COLO668 (cell line): ENCODE measurements around the gene PPY.
A peak's percentile ranks its signal among the peaks of the same experiment; 100 is the strongest.
"Not testable (repeated sequence)": the region's sequence is repeated elsewhere in the genome, so short reads cannot be mapped to it uniquely, and the experiment has no call there.

Experiments
- DNase-seq: peaks from one replicate; lab custom pipeline; 2025; ENCODE audit not compliant: unreplicated experiment; lab: John Stamatoyannopoulos, UW

PPY gene, protein sequence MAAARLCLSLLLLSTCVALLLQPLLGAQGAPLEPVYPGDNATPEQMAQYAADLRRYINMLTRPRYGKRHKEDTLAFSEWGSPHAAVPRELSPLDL

DNA sequence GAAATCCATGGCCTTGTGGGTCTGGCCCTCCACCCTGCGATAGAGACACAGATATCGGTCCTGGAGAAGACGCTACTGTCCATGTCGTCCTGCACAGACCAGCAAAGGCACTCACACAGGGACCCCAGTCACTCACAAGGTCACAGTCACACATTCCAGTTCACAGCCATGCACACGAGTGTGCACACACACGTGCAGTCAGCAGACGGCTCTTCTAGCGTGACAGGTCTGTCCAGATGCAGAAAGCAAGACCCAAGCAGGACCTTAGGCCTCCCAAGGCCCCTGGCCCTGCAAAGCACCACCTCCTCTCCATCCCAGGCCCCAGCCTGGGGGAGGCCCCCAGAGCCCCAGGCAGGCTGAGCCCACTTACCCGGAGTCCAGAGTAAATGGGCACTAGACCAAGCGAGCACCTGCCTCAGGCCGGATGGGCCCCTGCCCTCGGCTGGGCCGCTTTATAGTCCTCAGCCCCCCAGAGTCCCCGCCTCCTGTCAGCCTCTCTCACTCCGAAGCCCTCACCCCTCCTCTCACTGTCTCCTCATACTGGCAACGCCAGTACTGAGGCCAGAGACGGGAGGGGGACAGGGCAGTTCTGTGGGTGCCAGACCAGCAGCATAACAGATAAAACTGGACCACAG is at the start of gene PPY:
TSS of gene PPY (minus strand) at position 426 of the 635 bp plus-strand sequence. CDS start 822 bp downstream, outside the sequence.
- no peak for DNase-seq

DNA sequence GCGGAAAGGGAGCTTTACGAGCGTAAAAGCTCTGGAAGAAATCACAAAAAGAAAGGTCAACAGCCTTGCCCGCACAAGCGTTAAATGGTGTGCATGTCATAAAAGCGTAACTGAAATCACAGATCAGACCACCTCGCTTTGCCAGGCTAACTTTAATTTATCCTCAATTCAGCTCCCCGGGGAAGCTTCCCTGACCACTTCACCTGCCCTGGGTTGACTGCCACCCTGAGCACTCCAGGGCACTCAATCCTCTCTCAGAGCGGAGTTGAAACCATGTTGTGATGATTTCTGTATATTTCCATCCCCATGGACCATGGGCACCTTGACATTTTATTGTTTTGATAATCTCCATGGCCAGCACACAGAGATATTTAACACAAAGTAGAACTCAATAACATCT is 46.0 kb upstream of the PPY start:
- no peak for DNase-seq

DNA sequence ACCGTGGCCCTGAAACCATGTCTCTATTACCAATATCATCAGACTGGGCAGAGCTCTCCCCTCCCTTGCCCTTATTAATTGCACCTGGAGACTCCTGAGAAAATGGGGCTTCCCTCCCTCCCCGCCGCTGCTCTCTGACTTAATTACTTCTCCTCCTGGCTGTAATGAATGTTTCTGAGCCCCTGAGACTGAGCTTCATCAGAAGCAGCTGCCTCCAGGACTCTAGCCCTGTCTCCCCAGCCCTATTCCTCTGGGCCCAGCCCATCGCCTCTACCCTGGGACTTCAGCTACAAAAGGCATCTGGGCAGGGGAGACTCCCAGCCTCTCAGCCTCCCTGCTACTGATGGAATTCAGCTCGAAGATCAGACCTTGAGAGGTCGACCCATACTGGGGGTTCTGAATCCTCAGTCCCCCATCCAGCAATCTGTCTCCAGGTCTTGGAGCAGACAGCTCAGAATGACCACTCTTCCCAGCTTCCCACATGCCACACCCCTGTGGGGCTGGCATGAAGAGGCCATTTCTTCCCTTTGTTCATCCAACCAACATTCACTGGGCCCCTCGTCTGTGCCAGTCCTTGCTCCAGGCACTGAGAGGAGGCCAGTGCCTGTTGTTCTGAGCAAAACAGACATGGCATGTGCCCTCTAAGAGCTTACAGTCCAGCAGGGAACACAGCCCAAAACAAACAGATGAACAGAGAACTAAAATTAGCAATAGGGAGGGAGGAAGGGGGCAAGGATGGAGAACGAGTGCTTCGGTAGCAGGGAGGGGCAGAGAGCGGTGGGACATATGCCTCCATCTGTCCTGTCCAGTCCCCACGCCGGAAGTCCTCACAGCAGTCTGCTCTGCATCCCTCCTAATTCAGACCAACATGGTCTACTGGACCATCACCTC is 45.1 kb upstream of the PPY start:
- no peak for DNase-seq

DNA sequence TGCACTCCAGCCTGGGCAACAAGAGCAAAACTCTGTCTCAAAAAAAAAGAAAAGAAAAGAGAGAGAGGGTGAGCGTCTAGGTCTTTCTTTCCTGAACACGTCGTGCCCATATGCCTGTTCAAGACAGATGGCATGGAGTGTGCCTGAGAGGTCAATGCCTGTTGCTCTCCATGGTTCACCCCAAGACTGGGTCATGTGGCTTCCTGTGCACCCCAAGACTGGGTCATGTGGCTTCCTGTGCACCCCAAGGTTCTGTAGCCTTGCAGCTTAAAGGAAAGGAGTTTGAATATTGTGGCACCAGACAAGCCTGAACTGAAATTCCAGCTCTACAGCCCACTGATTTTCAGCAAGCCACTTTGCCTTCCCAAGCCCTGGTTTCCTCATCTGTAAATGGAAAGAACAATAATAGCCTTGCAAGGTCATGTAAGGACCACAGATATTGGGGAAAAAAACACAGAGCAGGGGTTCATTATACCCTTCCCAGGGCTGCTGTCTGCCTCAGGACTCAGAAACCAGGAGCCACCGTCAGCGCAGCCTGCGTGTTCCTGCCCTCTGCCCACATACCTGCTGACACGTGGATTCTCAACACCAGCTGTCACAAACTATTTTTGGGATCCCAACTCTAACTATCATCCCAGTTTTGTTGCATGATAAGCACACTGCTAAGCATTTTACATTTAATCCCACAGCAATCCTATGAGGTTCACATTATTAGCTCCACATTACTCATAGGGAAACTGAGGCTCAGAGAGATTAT is 44.1 kb upstream of the PPY start:
- no peak for DNase-seq

DNA sequence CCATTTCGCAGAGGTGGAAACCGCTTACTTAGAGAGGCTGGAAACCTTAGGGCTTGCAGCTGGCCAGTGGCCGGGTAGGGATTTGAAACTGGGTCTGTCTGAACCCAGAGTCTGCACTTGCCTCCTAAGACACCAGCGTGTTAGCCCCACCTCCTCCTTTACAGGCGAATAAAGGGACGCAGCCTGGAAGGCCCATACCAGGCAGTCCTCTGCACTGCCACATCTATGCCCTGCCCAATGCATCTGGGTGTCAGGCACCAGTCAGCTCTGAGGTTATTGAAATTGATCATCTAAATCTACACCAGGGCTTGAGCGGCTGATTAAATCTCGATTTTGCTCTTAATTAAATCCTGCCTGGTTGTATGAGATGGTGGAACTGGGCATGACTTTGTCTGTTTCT is 42.2 kb upstream of the PPY start:
- DNase-seq, result no peak

DNA sequence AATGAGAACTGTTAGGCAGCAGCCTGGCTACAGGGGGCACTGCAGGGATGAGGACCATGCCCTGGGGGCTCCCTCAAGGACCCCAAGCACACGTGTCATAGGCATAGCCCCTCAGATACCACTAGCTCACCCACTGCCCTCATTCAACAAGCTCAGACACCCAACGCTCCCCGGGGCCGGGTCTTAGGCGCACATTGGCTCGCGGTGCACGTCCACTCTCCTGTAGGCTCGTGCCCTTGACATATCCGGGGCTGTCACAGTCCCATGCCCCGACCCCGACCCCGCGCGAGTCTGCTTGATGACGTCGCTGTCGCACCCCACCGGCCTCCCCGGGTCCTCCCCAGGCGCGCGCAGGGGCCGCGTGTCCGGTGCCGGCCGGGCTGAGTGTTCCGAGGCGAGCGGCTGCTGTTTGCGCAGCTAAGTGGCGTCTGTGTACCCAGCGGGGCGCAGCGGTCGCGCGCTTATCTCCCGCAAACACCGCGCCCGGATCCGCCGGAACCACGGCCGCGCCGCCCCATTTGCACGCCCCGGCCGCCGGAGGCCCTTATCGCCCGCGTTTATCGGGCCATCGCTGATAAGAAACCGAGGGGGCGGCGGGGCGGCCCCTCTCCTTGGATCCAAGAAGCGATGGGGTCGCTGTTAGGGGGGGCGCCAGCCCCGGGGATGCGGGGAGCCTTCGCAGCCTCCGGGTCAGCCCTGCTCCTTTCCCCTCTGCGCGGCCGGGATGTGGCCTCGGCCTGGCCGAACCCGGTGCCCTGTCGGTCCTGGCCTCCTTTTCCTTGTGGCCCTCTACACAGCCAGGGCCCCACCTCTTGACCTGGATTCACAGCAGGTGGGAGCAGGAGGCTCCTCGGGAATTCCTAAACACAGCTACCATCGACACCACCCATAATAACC is 41.5 kb upstream of the PPY start:
- peak; percentile 24 for DNase-seq

DNA sequence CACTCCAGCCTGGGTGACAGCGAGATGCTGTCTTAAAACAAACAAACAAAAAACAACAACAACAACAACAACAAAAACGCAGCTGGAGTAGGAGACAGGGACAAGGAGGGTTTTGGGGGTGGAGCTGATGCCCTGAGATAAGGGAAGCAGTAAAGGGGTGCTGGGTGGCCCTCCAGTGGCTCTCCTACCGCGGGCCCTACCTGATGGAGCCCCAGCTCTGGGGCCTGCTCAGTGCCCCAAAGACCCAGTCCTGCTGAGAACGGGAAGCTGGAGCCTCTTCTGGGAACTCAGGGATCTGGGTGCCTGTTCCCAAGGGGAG is 40.9 kb upstream of the PPY start:
- no peak for DNase-seq

DNA sequence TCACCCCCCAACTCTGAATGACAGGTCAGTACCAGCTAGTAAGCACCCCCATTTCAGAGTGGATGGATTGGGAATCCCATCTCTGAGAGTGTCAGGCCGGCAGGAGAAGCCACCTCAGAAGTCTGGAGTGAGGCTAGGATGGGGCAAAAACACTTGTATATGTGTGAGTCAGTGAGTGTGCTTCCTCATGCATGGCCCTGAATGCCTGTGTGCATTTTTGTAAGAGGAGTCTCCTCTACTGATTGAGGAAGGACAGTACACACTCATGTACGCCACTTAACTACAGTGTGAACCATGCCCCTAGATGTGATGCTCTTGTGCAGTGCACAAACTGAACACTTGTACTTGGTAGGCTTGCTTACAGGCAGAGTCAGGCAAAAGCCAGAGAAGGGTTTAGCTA is 39.9 kb upstream of the PPY start:
- no peak for DNase-seq

DNA sequence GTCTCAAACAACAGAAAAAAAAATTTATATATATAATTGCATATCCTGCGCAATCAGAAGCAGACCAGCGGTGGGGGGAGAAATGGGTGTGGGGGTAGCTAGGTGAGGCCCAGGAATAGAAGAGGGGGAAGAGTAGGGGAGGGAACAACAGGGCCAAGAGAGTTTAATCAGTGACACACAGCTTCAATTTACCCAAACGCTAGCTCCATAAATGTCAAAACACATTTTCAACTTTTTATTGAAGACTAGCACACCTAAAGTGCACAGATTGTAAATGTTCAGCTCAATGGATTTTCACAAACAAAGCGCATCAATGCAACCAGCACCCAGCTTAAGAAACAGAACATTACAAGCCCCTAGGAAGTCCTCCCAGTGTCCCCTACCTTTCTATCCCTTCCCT is 37.4 kb upstream of the PPY start:
- DNase-seq, result no peak

DNA sequence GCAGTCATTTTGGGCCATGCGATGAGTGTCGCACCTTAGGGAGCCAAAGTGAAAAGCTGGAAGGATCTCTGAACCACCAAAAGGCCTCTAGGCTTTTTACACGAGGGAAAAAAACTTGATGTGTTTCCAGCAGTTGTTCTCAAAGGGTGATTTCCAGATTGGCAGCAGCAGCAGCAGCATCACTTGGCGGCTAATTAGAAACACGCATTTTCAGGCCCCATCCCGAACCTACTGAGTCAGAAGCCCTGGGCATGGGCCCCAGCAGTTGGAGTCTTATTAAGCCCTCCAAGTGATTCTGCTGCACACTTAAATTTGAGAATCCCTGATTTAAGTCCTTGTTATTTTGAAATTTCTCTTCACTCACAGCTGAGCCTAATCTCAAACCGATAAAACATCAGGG is 36.7 kb upstream of the PPY start:
- no peak for DNase-seq

DNA sequence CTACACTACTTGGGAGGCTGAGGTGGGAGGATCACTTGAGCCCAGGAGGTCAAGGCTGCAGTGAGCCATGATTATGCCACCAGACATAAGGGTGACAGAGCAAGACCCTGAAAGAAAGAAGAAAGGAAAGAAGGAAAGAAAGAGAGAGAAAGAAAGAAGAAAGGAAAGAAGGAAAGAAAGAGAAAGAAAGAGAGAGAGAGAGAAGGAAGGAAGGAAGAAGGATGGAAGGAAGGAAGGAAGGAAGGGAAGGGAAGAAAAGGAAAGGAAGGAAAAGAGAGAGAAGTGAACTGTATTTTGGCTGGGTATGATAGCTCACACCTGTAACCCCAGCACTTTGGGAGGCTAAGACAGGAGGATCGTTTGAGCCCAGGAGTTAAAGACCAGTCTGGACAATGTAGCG is 35.8 kb upstream of the PPY start:
- no peak for DNase-seq

DNA sequence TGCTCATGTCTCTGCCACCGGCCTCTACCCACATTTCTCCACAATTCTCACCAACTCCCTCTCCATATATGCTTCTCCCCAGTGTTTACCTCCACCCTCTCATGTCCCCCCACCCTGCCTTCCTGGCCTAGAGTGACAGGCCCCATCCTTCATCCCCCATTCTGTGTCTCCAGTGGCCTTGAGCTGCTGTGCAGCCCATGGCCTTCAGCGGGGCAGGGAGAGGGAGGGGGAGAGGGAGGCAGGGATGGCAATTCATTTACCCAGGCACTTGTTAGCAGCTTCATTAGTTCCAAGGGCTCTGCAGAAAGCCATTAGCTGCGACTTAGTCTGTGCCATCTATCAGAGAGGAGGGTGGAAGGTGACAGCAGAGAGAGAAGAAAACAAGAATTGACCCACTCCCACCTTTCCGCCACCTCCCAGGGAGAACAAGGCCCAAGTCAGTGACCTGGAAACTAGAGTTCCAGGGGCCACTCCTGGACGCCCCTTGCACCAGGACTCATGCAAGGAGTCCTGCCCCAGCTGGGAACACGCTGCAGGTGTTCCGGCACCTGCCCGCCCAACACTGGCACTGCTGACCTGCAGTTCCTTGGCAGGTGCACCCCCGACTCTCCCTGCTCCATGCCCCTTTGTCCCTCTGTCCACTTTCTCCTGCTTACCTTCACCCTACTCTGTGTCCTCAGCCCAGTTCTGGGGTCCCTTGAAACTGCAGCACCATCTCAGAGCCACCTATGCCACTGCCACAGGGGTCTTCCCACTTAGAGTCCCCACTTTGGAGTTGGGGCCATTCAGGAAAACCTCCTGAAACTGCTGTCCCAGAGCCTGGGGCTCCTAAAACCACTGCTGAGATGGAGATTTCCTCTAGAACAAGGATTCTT is 34.9 kb upstream of the PPY start:
- no peak for DNase-seq

DNA sequence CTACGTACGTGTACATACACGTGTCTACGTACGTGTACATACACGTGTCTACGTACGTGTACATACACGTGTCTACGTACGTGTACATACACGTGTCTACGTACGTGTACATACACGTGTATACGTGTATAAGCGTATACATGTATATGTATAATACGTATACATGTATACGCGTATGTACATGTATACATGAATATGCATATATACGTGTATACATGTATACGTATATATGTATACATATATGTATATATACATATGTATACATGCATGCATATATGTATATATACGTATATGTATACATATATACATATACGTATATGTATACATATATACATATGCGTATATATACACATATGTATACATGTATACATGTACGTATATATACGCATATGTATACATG is 33.6 kb upstream of the PPY start:
- no peak for DNase-seq

DNA sequence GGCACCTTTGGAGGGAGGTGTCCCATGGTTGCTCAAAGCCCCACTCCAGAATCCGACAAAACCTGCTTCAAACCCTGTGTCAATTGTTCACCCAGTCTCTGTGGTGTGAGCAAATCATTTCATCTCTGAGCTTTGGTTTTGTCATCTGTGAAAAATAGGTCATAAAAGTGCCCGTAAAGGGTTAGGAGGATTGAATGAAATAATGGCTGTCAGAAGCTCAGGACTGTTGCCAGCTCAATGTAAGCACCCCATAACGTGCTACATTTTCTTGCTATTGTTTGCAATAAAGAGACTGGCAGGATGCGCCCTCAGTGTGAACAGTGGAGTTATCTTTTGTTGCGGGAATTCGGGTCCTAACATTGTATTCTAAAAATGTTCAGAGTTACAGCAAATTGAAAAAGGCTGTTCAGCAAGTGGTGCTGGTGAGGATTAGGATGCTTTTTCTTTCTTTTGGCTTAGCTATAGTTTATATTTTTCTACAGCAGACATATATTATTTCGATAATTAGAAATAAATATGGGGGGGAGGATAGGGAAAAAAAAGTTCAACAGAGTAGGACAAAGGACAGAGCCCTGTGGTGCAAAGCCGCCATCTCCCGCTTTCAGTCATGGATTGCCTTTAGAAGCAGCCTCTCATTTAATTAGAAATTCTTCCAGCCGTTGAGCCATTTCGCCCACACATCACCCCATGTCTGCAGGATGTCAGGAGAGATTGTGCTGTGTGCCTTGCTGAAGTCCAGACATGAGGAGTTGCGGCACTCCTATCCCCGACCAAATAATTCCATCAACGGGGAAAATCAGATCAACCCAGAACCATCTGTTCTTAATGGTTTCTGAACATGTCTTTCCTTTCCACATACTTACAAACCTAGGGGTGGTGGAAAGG is 32.3 kb upstream of the PPY start:
- no peak for DNase-seq

DNA sequence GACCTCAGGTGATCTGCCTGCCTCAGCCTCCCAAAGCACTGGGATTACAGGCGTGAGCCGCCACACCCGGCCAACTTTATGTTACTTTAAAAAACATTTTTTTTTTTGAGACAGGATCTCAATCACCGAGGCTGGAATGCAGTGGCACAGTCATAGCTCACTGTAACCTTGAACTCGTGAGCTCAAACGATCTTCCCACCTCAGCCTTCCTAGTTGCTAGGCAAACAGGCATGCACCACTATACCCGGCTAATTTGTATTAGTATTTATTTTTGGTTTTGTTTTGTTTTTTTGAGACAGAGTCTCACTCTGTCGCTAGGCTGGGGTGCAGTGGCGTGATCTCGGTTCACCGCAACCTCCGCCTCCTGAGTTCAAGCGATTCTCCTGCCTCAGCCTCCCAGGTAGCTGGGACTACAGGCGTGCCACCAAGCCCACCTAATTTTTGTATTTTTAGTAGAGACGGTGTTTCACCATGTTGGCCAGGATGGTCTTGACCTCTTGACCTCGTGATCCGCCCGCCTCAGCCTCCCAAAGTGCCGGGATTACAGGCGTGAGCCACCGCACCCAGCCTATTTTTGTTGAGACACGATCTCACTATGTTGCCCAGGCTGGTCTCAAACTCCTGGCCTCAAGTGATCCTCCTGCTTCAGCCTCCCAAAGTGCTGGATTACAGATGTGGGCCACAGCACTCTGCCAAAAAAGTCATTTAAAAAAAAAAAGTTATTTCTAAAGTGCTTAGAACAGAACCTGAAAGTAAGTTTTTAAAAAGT is 30.4 kb upstream of the PPY start:
- DNase-seq, result not testable (repeated sequence)

DNA sequence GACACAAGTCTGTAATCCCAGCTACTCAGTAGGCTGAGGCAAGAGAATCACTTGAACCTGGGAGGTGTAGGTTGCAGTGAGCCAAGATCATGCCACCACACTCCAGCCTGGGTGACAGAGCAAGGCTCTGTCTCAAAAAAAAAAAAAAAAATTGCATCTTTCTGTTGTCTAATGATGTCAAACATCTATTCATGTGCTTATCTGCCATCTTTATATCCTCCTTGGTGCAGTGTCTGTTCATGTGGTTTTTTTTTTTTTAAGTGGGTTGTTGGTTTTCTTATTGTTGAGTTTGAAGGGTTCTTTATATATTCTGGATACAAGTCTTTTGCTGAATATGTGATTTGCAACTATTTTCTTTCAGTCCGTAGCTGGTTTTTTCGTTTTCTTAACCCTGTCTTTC is 29.2 kb upstream of the PPY start:
- not testable (repeated sequence) for DNase-seq

DNA sequence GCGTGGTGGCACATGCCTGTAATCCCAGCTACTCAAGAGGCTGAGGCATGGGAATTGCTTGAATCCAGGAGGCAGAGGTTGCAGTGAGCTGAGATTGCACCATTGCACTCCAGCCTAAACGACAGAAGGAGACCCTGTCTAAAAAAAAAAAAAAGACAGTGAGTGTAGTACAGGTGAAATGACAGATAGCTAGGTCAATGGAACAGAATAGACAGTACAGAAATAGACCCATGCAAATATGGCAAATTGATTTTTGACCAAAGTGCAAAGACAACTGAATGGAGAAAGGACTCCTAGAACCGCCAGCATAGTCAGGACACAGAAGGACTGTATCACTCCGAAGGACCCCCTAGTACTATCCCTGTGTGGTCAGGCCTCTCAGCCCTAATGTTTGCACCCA is 28.1 kb upstream of the PPY start:
- DNase-seq, result no peak

DNA sequence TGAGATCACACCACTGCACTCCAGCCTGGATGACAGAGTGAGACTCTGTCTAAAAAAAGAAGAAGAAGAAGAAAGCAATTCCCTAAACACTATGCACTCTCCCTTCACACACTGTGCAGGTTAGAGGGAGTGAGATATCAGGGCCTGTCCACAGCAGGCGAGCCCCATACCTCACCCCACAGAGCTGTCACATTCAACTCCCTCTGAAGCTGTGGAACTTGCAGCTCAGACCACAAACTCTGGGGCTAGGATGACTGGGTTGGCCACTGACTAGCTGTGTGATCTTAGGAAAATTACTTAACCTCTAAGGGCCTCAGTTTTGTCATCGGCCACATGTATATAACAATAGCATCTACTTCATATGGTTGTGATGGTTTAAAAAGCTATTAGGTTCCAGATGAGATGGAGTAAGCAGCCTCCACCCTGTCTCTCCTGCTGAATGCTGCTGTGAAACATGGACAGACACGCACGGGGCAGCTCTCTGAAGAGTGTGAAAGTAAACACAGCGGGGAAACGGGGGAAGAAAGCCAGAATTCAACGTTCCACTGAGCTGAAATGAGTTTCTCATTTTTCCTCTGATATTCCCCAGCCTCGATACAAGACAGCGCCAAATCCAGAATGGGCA is 25.1 kb upstream of the PPY start:
- DNase-seq, result no peak
